ENCODE results near the gene SIGLEC9. TPM values are rescaled to one million over a fixed set of nuclear protein-coding genes. Genes with fewer than 3 reads are reported as not detected.

SIGLEC9 gene
- total RNA-seq, 2 donors from 2014 or later, result not detected

DNA sequence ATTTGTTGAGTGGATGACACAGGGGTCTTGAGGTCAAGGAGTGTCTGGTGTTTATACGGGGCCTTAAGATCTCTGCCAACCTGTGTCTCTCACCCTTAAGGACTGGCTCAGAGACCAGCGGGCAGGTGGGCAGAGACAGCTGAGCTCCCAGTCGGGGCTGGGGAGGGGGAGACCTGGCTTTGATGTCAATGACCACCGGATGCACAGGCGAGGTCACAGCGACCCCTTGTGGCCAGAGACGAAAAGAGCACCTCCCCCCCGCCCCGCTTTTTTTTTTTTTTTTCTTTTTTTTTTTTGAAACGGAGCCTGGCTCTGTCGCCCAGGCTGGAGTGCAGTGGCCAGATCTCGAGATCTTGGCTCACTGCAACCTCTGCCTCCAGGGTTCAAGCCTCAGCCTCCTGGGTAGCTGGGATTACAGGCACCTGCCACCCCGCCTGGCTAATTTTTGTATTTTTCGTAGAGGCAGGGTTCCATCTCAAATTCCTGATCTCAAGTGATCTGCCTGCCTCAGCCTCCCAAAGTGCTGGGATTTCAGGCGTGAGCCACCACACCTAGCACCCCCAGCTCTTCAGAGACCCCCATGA, 29.9 kb upstream of the SIGLEC9 start:
- Histone ChIP-seq H3K27ac (ENCODE audit: low read depth, low read length) (no peak overlapping the region), H3K9me3 (ENCODE audit: control insufficient read depth, low read length) (no peaks in the 10 kb centered on the region), H3K4me1 (ENCODE audit: control insufficient read depth, insufficient read depth, low read length) (no peaks in the 10 kb centered on the region), H3K9ac (ENCODE audit: extremely low read depth, low read length, poor library complexity, severe bottlenecking) (no peak overlapping the region), H3K27me3 (ENCODE audit: control insufficient read depth, insufficient read depth, low read length, poor library complexity, severe bottlenecking) (no peaks in the 10 kb centered on the region), H3K4me3 (ENCODE audit: low read length) (no peak overlapping the region), H3K36me3 (ENCODE audit: control insufficient read depth, insufficient read depth, low read length) (no peaks in the 10 kb centered on the region)
- Mint-ChIP-seq H3K9me3 (no peaks in the 10 kb centered on the region), H3K27ac (no peak overlapping the region), H3K27me3 (ENCODE audit: insufficient read depth) (peaks cover 6% of the 10 kb centered on the region), H3K36me3 (ENCODE audit: low read depth) (peaks cover 6% of the 10 kb centered on the region), H3K4me1 (peaks cover 25% of the 10 kb centered on the region), H3K4me3 (no peak overlapping the region)
- WGBS, 2 experiments (ENCODE audit: insufficient coverage in 1 of 2, insufficient read length in 1 of 2), result 20 to 45% methylated on average over 6 to 15 of the region's 15 CpGs
- DNase-seq, result peak; percentile 89
- peak; percentile 90 for TF ChIP-seq CTCF (conservative IDR thresholded peaks at IDR 0.05)

GRCh38 chr19:51096473-51097165, 28.1 kb upstream of the SIGLEC9 start:
- no peak overlapping the region for H3K4me3 ChIP-seq (ENCODE audit: low read length)
- TF ChIP-seq CTCF (conservative IDR thresholded peaks at IDR 0.05), result peak; percentile 70
- H3K27me3 Mint-ChIP-seq (ENCODE audit: insufficient read depth), result peaks cover 2% of the 10 kb centered on the region
- H3K36me3 ChIP-seq (ENCODE audit: control insufficient read depth, insufficient read depth, low read length), result no peaks in the 10 kb centered on the region
- no peaks in the 10 kb centered on the region for H3K4me1 ChIP-seq (ENCODE audit: control insufficient read depth, insufficient read depth, low read length)
- H3K4me3 Mint-ChIP-seq, result no peak overlapping the region
- peaks cover 34% of the 10 kb centered on the region for H3K4me1 Mint-ChIP-seq
- H3K27ac ChIP-seq (ENCODE audit: low read depth, low read length), result no peak overlapping the region
- no peak for DNase-seq
- H3K9ac ChIP-seq (ENCODE audit: extremely low read depth, low read length, poor library complexity, severe bottlenecking), result no peak overlapping the region
- WGBS, 2 experiments (ENCODE audit: insufficient coverage in 1 of 2, insufficient read length in 1 of 2), result 94 to 98% methylated on average over 5 to 6 of the region's 6 CpGs
- no peaks in the 10 kb centered on the region for H3K27me3 ChIP-seq (ENCODE audit: control insufficient read depth, insufficient read depth, low read length, poor library complexity, severe bottlenecking)
- no peaks in the 10 kb centered on the region for H3K9me3 ChIP-seq (ENCODE audit: control insufficient read depth, low read length)
- H3K27ac Mint-ChIP-seq, result no peak overlapping the region
- no peaks in the 10 kb centered on the region for H3K9me3 Mint-ChIP-seq
- peaks cover 6% of the 10 kb centered on the region for H3K36me3 Mint-ChIP-seq (ENCODE audit: low read depth)

DNA sequence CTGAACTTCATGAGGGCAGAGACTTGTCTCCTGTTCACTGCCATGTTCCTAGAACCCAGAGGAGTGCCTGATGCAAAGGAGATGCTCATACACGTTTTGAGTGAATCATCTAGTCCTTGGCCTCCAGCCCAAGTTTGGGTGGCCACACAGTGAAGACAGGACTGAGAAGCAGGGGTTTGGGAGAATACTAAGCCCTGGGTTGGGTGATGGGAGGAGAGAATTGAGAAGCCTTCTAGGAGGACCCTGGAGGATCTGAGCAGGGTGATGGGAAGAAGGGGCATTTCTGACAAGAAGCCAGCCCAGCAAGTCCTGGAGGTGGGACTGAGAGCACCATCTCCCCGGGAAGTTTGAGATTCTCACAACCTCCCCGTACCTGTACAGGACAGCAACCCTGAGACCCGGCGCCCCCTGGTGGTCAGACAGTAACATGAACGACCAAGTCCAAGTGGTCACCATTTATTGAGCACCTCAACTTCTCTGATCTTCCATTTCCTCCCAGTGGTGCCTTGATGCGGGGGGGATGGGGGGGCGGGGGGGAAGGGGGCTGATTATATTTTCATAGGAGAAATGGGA, 27.5 kb upstream of the SIGLEC9 start:
- H3K27me3 ChIP-seq (ENCODE audit: control insufficient read depth, insufficient read depth, low read length, poor library complexity, severe bottlenecking), result no peaks in the 10 kb centered on the region

More for the DNA sequence above, 27.5 kb upstream of the SIGLEC9 start:
- Mint-ChIP-seq H3K4me3 (no peak overlapping the region), H3K27ac (no peak overlapping the region), H3K36me3 (ENCODE audit: low read depth) (peaks cover 8% of the 10 kb centered on the region), H3K4me1 (peaks cover 30% of the 10 kb centered on the region), H3K9me3 (no peaks in the 10 kb centered on the region), H3K27me3 (ENCODE audit: insufficient read depth) (no peaks in the 10 kb centered on the region)
- peak; percentile 78 for TF ChIP-seq CTCF (conservative IDR thresholded peaks at IDR 0.05)
- no peaks in the 10 kb centered on the region for H3K9me3 ChIP-seq (ENCODE audit: control insufficient read depth, low read length)
- peaks cover 2% of the 10 kb centered on the region for H3K36me3 ChIP-seq (ENCODE audit: control insufficient read depth, insufficient read depth, low read length)
- H3K9ac ChIP-seq (ENCODE audit: extremely low read depth, low read length, poor library complexity, severe bottlenecking), result no peak overlapping the region
- H3K4me1 ChIP-seq (ENCODE audit: control insufficient read depth, insufficient read depth, low read length), result no peaks in the 10 kb centered on the region
- peak; percentile 90 for DNase-seq
- H3K4me3 ChIP-seq (ENCODE audit: low read length), result no peak overlapping the region
- H3K27ac ChIP-seq (ENCODE audit: low read depth, low read length), result no peak overlapping the region
- 23 to 36% methylated on average over 3 to 6 of the region's 8 CpGs for WGBS, 2 experiments (ENCODE audit: insufficient coverage in 1 of 2, insufficient read length in 1 of 2)

All from endodermal cell (in vitro differentiated cells).